Liver (tissue), 9 donors: ENCODE measurements around the gene GRIP1. TPM values are rescaled to one million over a fixed set of nuclear protein-coding genes. Genes with fewer than 3 reads are reported as not detected.

Experiments
- DNase-seq: peaks from one replicate; pipeline ENCODE4 v3.0.0-alpha.2; 2017; ENCODE audit warnings: low spot score
- H3K27ac ChIP-seq, 2 donors: one replicate each; pipeline ENCODE4 v1.7.0; 2013; ENCODE audit warnings: inconsistent platforms in 2 of 2, low read length in 2 of 2, control low read depth in 1 of 2, low read depth in 1 of 2, mild to moderate bottlenecking in 1 of 2
- H3K27me3 ChIP-seq, 4 donors: one replicate each; pipeline versions ENCODE4 v1.6.1 to v1.7.0; 2013; ENCODE audit warnings: low read length in 3 of 4, inconsistent platforms in 1 of 4, mild to moderate bottlenecking in 1 of 4, moderate library complexity in 1 of 4; ENCODE audit not compliant: control insufficient read depth in 4 of 4, insufficient read depth in 4 of 4
- H3K36me3 ChIP-seq, 4 donors: one replicate each; pipeline versions ENCODE4 v1.6.1 to v1.7.0; 2013; ENCODE audit warnings: low read length in 3 of 4, mild to moderate bottlenecking in 3 of 4, low read depth in 1 of 4, moderate library complexity in 1 of 4; ENCODE audit not compliant: control insufficient read depth in 4 of 4, insufficient read depth in 3 of 4
- H3K4me1 ChIP-seq, 4 donors: one replicate each; pipeline versions ENCODE4 v1.6.1 to v1.7.0; 2013; ENCODE audit warnings: low read length in 3 of 4, mild to moderate bottlenecking in 3 of 4, moderate library complexity in 1 of 4; ENCODE audit not compliant: control insufficient read depth in 4 of 4, insufficient read depth in 4 of 4
- H3K4me3 ChIP-seq, 3 donors: one replicate each; pipeline versions ENCODE4 v1.6.1 to v1.7.0; 2013; ENCODE audit warnings: low read length in 3 of 3, control low read depth in 1 of 3, low read depth in 1 of 3, mild to moderate bottlenecking in 1 of 3
- H3K9ac ChIP-seq, 2 donors: one replicate each; pipeline ENCODE4 v1.7.0; 2013; ENCODE audit warnings: low read length in 2 of 2, mild to moderate bottlenecking in 2 of 2, moderate library complexity in 2 of 2, control low read depth in 1 of 2, low read depth in 1 of 2
- H3K9me3 ChIP-seq, 4 donors: one replicate each; pipeline versions ENCODE4 v1.6.1 to v1.7.0; 2013; ENCODE audit warnings: low read length in 3 of 4; ENCODE audit not compliant: control insufficient read depth in 4 of 4
- CTCF ChIP-seq: fragments of 150-350 bp; IDR thresholded peaks from 2 replicates; pipeline ENCODE4 v1.5.1; 2017; ENCODE audit warnings: improper control_type of control experiment, low read depth, low read length; ENCODE audit not compliant: missing input control
- EGR1 ChIP-seq, 2 donors: IDR thresholded peaks; 2 replicates each; pipeline ENCODE4 v1.6.1; 2016 to 2018; ENCODE audit warnings: antibody characterized with exemption in 2 of 2, low read depth in 2 of 2
- FOXA1 ChIP-seq: IDR thresholded peaks from 2 replicates; pipeline ENCODE4 v1.6.1; 2016; ENCODE audit warnings: antibody characterized with exemption
- FOXA2 ChIP-seq: IDR thresholded peaks from 2 replicates; pipeline ENCODE4 v1.6.1; 2016; ENCODE audit warnings: antibody characterized with exemption
- GABPA ChIP-seq, 2 donors: IDR thresholded peaks in 1 of 2; conservative IDR thresholded peaks in 1 of 2; 2 replicates each; pipeline ENCODE4 v1.6.1; 2016; ENCODE audit warnings: antibody characterized with exemption in 2 of 2, mild to moderate bottlenecking in 1 of 2, moderate library complexity in 1 of 2
- HNF4A ChIP-seq, 2 donors: conservative IDR thresholded peaks; 2 replicates each; pipeline ENCODE4 v1.6.1; 2016; ENCODE audit warnings: antibody characterized with exemption in 2 of 2, mild to moderate bottlenecking in 2 of 2
- HNF4G ChIP-seq: IDR thresholded peaks from 2 replicates; pipeline ENCODE4 v1.6.1; 2016; ENCODE audit warnings: antibody characterized with exemption
- JUND ChIP-seq, 2 donors: IDR thresholded peaks; 2 replicates each; pipeline ENCODE4 v1.6.1; 2016; ENCODE audit warnings: antibody characterized with exemption in 2 of 2
- MAX ChIP-seq: IDR thresholded peaks from 2 replicates; pipeline ENCODE4 v1.6.1; 2016; ENCODE audit warnings: antibody characterized with exemption
- NR2F2 ChIP-seq: IDR thresholded peaks from 2 replicates; pipeline ENCODE4 v1.6.1; 2016; ENCODE audit warnings: antibody characterized with exemption
- RAD21 ChIP-seq, 2 donors: IDR thresholded peaks; 2 replicates each; pipeline ENCODE4 v1.6.1; 2016; ENCODE audit warnings: antibody characterized with exemption in 2 of 2, mild to moderate bottlenecking in 2 of 2
- RXRA ChIP-seq, 2 donors: IDR thresholded peaks; 2 replicates each; pipeline ENCODE4 v1.6.1; 2017 to 2018; ENCODE audit warnings: antibody characterized with exemption in 2 of 2, mild to moderate bottlenecking in 1 of 2
- SP1 ChIP-seq: IDR thresholded peaks from 2 replicates; pipeline ENCODE4 v1.6.1; 2018; ENCODE audit warnings: antibody characterized with exemption, mild to moderate bottlenecking
- TAF1 ChIP-seq: conservative IDR thresholded peaks from 2 replicates; pipeline ENCODE4 v1.6.1; 2016; ENCODE audit warnings: antibody characterized with exemption, mild to moderate bottlenecking
- YY1 ChIP-seq: IDR thresholded peaks from 2 replicates; pipeline ENCODE4 v1.6.1; 2016; ENCODE audit warnings: antibody characterized with exemption, mild to moderate bottlenecking
- ZBTB33 ChIP-seq: IDR thresholded peaks from 2 replicates; pipeline ENCODE4 v1.6.1; 2016; ENCODE audit warnings: antibody characterized with exemption
- WGBS: extraction: QIAGEN DNeasy Blood & Tissue Kit; methylation state at CpG from one replicate; pipeline ENCODE4 v1.1.7; 2013; 5-methylcytosine and 5-hydroxymethylcytosine counted together
- polyA plus RNA-seq, 2 donors: library from polyadenylated mRNA; stranded (reverse) in 1 of 2; unstranded in 1 of 2; fragments of 200-250 nt in 1 of 2; fragments of >200 nt in 1 of 2; fragmentation: Nextera tagmentation in 1 of 2; extraction: Ambion mirVana in 1 of 2; gene quantifications; one replicate each; pipeline versions ENCODE4 v1.2.1 to v1.2.3, GENCODE V29; 2013 to 2015
- total RNA-seq, 2 donors: library from RNA; depleted of rRNA; stranded (reverse); fragments of >200 nt; gene quantifications; one replicate each; pipeline ENCODE4 v1.2.3, GENCODE V29; 2014
- TF ChIP-seq, protein P1 (sequence below): IDR thresholded peaks from 2 replicates; pipeline ENCODE4 v1.6.1; 2016; ENCODE audit warnings: antibody characterized with exemption
- TF ChIP-seq, protein P2 (sequence below): IDR thresholded peaks from 2 replicates; pipeline ENCODE4 v1.6.1; 2016; ENCODE audit warnings: antibody characterized with exemption, mild to moderate bottlenecking
- donor health status: healthy.
- donor health status: healthy.
- donor health status: healthy.
- donor health status: healthy.
- donor health status: healthy.

GRIP1 gene
- total and polyA plus RNA-seq, 4 donors, result 0.05 to 1.5 (median 0.24) TPM

- Histone ChIP-seq H3K4me3 (no peak overlapping the region), H3K27me3 (no peaks in the 10 kb centered on the region), H3K9ac (no peak overlapping the region), H3K27ac (no peak overlapping the region), H3K4me1 (no peaks in the 10 kb centered on the region), H3K9me3 (no peaks in the 10 kb centered on the region), H3K36me3 (no peaks in the 10 kb centered on the region)
- 73% methylated on average over 4 of the region's 4 CpGs for WGBS
- TF ChIP-seq, protein P1, sequence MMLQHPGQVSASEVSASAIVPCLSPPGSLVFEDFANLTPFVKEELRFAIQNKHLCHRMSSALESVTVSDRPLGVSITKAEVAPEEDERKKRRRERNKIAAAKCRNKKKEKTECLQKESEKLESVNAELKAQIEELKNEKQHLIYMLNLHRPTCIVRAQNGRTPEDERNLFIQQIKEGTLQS, result no peak
- TF ChIP-seq FOXA1, result no peak
- no peak for TF ChIP-seq MAX
- TF ChIP-seq JUND (IDR thresholded peaks at IDR 0.05), result no peak
- TF ChIP-seq, protein P2, sequence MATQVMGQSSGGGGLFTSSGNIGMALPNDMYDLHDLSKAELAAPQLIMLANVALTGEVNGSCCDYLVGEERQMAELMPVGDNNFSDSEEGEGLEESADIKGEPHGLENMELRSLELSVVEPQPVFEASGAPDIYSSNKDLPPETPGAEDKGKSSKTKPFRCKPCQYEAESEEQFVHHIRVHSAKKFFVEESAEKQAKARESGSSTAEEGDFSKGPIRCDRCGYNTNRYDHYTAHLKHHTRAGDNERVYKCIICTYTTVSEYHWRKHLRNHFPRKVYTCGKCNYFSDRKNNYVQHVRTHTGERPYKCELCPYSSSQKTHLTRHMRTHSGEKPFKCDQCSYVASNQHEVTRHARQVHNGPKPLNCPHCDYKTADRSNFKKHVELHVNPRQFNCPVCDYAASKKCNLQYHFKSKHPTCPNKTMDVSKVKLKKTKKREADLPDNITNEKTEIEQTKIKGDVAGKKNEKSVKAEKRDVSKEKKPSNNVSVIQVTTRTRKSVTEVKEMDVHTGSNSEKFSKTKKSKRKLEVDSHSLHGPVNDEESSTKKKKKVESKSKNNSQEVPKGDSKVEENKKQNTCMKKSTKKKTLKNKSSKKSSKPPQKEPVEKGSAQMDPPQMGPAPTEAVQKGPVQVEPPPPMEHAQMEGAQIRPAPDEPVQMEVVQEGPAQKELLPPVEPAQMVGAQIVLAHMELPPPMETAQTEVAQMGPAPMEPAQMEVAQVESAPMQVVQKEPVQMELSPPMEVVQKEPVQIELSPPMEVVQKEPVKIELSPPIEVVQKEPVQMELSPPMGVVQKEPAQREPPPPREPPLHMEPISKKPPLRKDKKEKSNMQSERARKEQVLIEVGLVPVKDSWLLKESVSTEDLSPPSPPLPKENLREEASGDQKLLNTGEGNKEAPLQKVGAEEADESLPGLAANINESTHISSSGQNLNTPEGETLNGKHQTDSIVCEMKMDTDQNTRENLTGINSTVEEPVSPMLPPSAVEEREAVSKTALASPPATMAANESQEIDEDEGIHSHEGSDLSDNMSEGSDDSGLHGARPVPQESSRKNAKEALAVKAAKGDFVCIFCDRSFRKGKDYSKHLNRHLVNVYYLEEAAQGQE, result no peak
- no peak for TF ChIP-seq FOXA2
- TF ChIP-seq YY1, result no peak
- no peak for TF ChIP-seq CTCF
- TF ChIP-seq SP1, result no peak
- no peak for TF ChIP-seq RXRA (IDR thresholded peaks at IDR 0.05)
- no peak for TF ChIP-seq GABPA (IDR thresholded peaks at IDR 0.05 in 1 of 2, conservative IDR thresholded peaks at IDR 0.05 in 1 of 2)
- TF ChIP-seq EGR1 (IDR thresholded peaks at IDR 0.05; ENCODE audit: low read depth in 2 of 2), result no peak
- TF ChIP-seq HNF4G, result no peak
- TF ChIP-seq TAF1, result no peak
- TF ChIP-seq NR2F2, result no peak
- TF ChIP-seq ZBTB33, result no peak
- TF ChIP-seq HNF4A (conservative IDR thresholded peaks at IDR 0.05), result no peak
- TF ChIP-seq RAD21 (IDR thresholded peaks at IDR 0.05), result no peak
- no peak for DNase-seq
Measured at GRCh38 chr12:66548338-66549049, 130.4 kb downstream of the GRIP1 start.
